Right cardiac atrium (tissue), 5 donors: ENCODE measurements around the gene ZNF407. TPM values are rescaled to one million over a fixed set of nuclear protein-coding genes. Genes with fewer than 3 reads are reported as not detected.

Experiments used
- ATAC-seq, 2 donors: fragments of 200-7000 bp; cut with Tn5 transposase; one replicate each; pipeline versions ENCODE4 v1.8.0 to v1.9.1; 2020; ENCODE audit warnings: moderate library complexity in 2 of 2, mild to moderate bottlenecking in 1 of 2
- DNase-seq, 3 donors: peaks; one replicate each; pipeline ENCODE4 v3.0.0-alpha.2; 2020
- H3K27ac ChIP-seq: one replicate; pipeline ENCODE4 v1.5.1; 2013; ENCODE audit warnings: mild to moderate bottlenecking, low read length, control low read depth, moderate library complexity
- H3K27me3 ChIP-seq: one replicate; pipeline ENCODE4 v1.6.1; 2013; ENCODE audit not compliant: control insufficient read depth, insufficient read depth
- H3K4me1 ChIP-seq: one replicate; pipeline ENCODE4 v1.6.1; 2013; ENCODE audit warnings: low read length; ENCODE audit not compliant: control insufficient read depth, insufficient read depth
- H3K4me3 ChIP-seq: one replicate; pipeline ENCODE4 v1.5.1; 2013; ENCODE audit warnings: low read length, control low read depth
- H3K9me3 ChIP-seq: one replicate; pipeline ENCODE4 v1.6.1; 2013; ENCODE audit warnings: low read length; ENCODE audit not compliant: control insufficient read depth
- WGBS: extraction: QIAGEN DNeasy Blood & Tissue Kit; methylation state at CpG from one replicate; pipeline ENCODE4 v1.1.7; 2013; 5-methylcytosine and 5-hydroxymethylcytosine counted together
- intact Hi-C, 4 donors: fragments of 100-400 bp; cut with DNase I; formaldehyde crosslinking; loops; one replicate each; pipeline versions ENCODE4 v1.11.0 to v1.14.0; 2022 to 2023
- polyA plus RNA-seq: library from polyadenylated mRNA; stranded (reverse); fragments of 200-250 nt; gene quantifications from one replicate; pipeline ENCODE4 v1.2.3, GENCODE V29; 2013
- total RNA-seq, 4 donors: library from RNA; stranded (reverse); fragmentation: NEBNext Ultra II Directional; extraction: Animal tissue kit (Norgen Biotek cat#: 25700); gene quantifications; one replicate each; pipeline ENCODE4 v1.2.1, GENCODE V29; 2021
- donor health status: healthy with polysubstance abuse.
- donor health status: DM: no; HTN: yes; CAD: no.
- donor health status: DM: no; HTN: no; CAD: no.
- donor health status: DM: no; HTN: yes; CAD: no; lungs with severe emphysema.
- donor health status: DM: yes; HTN: yes; CAD: no.

Gene ZNF407
- total and polyA plus RNA-seq, 5 donors, result 3.8 to 14.7 (median 12.7) TPM

- ATAC-seq, result no peak
- Histone ChIP-seq H3K27ac (no peak overlapping the region), H3K4me1 (no peaks in the 10 kb centered on the region), H3K27me3 (no peaks in the 10 kb centered on the region), H3K4me3 (no peak overlapping the region), H3K9me3 (no peaks in the 10 kb centered on the region)
- DNase-seq, result no peak
- intact Hi-C loops, result no loop called here
- 88% methylated on average over 5 of the region's 5 CpGs for WGBS
Observed at GRCh38 chr18:75044791-75045190, 447.1 kb downstream of the ZNF407 start.

DNA sequence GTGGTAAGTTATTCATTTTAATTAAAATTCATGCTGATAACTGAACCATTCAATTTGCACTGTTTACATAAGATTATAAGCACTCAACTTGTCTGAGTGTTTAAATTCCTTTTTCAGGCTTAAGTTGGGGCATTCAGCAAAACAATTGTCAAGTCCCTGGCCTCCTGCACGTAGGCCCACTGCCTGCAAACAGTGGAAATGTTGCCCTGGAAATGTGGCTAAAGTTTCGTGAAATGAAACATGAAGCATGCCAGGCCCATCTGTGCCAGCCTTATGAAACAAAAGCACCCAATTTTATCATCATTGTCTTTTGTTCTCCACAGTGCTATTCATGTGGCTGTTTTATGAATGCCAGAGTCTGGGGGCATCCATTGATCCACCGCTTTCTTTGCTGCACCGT, 447.6 kb downstream of the ZNF407 start:
- no peaks in the 10 kb centered on the region for H3K4me1 ChIP-seq
- no peak overlapping the region for H3K4me3 ChIP-seq
- DNase-seq (no peak), ATAC-seq (no peak)
- 85% methylated on average over 4 of the region's 4 CpGs for WGBS
- H3K27ac ChIP-seq, result no peak overlapping the region
- H3K27me3 ChIP-seq, result no peaks in the 10 kb centered on the region
- no peaks in the 10 kb centered on the region for H3K9me3 ChIP-seq
- intact Hi-C loops, result no loop called here

DNA sequence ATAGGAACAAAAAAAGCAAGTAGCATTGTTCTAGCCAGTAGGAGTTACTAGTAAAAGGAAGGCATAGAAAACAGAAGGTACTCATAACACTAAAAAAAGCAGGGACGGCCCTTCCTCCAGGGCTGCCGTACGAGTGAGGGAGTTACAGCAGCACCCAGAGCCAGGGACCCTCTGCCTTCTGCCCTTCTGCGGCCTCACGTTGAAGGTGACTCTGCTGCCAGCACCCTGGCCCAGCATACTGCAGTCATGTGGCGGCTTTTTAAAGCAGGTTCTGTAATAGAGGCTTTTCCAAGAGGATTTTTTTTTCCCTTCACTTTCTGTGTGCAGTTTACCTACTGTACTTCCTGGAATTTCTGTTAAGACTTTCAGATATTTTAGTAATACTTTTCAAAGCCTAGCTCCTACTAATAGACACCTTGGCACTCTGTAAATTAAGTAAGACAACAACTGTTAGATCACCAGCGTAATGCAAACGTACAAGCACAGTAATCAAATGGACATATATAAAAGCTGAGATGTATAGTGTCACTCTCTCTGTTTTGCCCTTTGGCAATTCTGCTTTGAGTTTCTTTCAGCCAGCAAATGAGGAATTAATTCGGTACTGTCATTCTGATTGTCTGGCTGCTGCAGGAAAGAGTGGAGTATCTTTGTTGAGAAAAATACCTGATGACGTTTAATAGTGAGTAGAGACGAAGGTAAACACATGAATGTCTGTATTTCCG, 449.7 kb downstream of the ZNF407 start:
- WGBS, result 66% methylated on average over 12 of the region's 12 CpGs
- no peak overlapping the region for H3K4me3 ChIP-seq
- no peaks in the 10 kb centered on the region for H3K9me3 ChIP-seq
- H3K27me3 ChIP-seq, result no peaks in the 10 kb centered on the region
- H3K4me1 ChIP-seq, result peaks cover 2% of the 10 kb centered on the region
- H3K27ac ChIP-seq, result peak overlapping the region; percentile 93
- ATAC-seq (peak; percentile 55 to 73), DNase-seq (peak in 1 of 3 donors; percentile 69)
- intact Hi-C loops, result no loop called here

DNA sequence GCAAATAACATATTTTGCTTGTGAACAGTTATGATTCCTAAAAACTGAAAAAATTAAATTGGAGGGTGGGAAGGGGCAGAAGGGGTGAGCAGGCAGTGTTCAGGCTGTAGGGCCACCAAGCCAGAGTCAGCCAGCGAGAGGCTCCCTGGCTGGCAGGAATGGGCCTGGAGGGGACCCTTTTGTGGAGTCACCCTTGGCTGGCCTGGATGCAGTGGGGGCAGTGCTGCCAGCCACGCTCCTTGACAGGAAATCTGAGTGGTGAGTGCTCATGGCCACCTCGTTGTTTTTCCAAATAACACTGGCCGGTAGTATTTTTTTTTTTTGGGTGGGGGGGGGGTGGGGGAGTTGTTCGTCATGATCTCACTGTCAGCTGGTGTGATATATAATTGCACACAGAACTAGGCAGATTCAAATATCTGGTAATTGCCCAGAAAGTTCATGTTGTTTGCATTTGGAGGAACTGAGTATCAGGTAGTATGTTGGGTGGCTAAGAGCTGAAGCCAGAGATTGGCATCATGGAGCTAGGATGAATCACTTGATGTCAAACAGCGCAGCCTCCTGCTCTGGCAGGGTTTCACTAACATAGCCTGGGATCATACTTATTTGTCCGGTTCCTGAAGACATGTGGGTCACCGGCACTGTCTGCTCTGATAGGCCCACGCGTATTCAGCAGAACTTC, 451.2 kb downstream of the ZNF407 start:
- intact Hi-C loops, result no loop called here
- no peak overlapping the region for H3K4me3 ChIP-seq
- peak overlapping the region; percentile 51 for H3K27ac ChIP-seq

DNA sequence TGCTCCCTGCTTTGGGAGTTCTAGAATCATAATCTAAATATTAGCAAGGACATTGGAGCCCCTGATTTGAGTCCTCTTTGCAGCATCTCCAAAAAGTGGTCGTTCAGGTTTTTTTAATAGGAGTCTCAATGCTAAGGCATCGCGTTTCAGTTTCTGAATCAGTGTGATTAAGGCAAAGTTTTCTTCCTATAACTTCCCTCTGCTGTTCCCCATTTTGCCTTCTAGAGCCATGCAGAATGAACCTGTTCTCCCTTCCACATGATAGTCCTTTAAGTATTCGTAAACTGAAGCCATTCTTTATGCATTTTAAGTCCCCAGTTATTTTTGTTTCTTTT, 451.8 kb downstream of the ZNF407 start:
- Histone ChIP-seq H3K9me3 (no peaks in the 10 kb centered on the region), H3K27ac (no peak overlapping the region), H3K4me1 (peaks cover 2% of the 10 kb centered on the region), H3K27me3 (no peaks in the 10 kb centered on the region), H3K4me3 (no peak overlapping the region)
- 94% methylated on average over 4 of the region's 4 CpGs for WGBS
- intact Hi-C loops, result no loop called here
- DNase-seq (no peak), ATAC-seq (no peak)

More for the DNA sequence above, 451.2 kb downstream of the ZNF407 start:
- 71% methylated on average over 10 of the region's 10 CpGs for WGBS
- H3K9me3 ChIP-seq, result no peaks in the 10 kb centered on the region
- no peaks in the 10 kb centered on the region for H3K27me3 ChIP-seq
- peak in 1 of 3 donors; percentile 51 for DNase-seq
- H3K4me1 ChIP-seq, result peaks cover 2% of the 10 kb centered on the region
- no peak for ATAC-seq

DNA sequence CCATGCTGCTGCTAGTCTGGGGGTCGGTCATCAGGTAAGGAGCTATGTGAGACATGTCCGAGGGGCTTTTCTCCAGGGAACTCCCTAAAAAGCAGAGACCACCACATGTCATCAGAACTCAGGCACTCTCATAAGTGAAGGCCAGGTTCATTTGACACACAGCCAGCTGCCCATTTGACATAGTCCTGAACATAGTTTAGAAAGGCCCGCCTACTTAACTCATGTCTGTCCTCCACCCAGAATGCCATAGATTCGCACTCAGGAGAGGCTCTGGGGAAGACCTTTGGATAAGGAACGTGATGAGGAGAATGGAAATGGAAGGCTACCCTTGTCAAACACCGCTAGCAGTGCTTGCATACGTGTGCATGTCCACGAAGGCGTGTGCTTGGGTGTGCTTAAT, 454.1 kb downstream of the ZNF407 start:
- intact Hi-C loops, result no loop called here

DNA sequence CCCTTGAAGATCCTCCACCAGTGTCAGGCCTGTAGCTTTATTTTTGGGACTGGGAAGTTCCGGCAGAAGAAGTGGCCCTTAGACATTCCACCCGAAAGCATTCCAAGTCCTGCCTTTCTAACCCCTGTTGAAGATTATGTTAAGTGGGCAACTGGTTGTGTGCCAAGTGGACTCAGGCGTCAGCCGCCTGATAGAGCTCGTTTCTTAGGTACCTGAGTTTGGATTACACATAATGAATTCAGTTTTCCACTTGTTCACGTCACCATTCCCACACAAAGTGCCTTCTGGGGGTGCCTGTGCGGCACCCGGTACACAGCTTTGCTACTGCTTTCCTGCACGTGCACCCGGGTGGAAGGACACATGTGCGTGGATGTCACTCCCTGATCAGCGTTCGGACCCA, 454.8 kb downstream of the ZNF407 start:
- intact Hi-C loops, result no loop called here
- DNase-seq (peak in 1 of 3 donors; percentile 32), ATAC-seq (peak; percentile 30 to 46)
- Histone ChIP-seq H3K27me3 (no peaks in the 10 kb centered on the region), H3K27ac (peak overlapping the region; percentile 76), H3K4me1 (peaks cover 2% of the 10 kb centered on the region), H3K4me3 (no peak overlapping the region), H3K9me3 (no peaks in the 10 kb centered on the region)
- 75% methylated on average over 13 of the region's 13 CpGs for WGBS

More for the DNA sequence above, 454.1 kb downstream of the ZNF407 start:
- ATAC-seq, result no peak
- H3K4me3 ChIP-seq, result no peak overlapping the region
- peaks cover 2% of the 10 kb centered on the region for H3K4me1 ChIP-seq
- no peak for DNase-seq
- WGBS, result 92% methylated on average over 9 of the region's 9 CpGs
- H3K27me3 ChIP-seq, result no peaks in the 10 kb centered on the region
- H3K9me3 ChIP-seq, result no peaks in the 10 kb centered on the region
- peak overlapping the region; percentile 88 for H3K27ac ChIP-seq

- Histone ChIP-seq H3K4me1 (peaks cover 2% of the 10 kb centered on the region), H3K9me3 (no peaks in the 10 kb centered on the region), H3K4me3 (no peak overlapping the region), H3K27ac (no peak overlapping the region), H3K27me3 (no peaks in the 10 kb centered on the region)
- ATAC-seq (peak; percentile 42 to 55), DNase-seq (peak in 1 of 3 donors; percentile 42)
- WGBS, result 87% methylated on average over 9 of the region's 9 CpGs
- intact Hi-C loops, result no loop called here
Observed at GRCh38 chr18:75053028-75053629, 455.5 kb downstream of the ZNF407 start.

- Histone ChIP-seq H3K4me1 (peaks cover 2% of the 10 kb centered on the region), H3K9me3 (no peaks in the 10 kb centered on the region), H3K27me3 (no peaks in the 10 kb centered on the region), H3K27ac (no peak overlapping the region), H3K4me3 (no peak overlapping the region)
- DNase-seq (no peak), ATAC-seq (no peak)
- intact Hi-C loops, result no loop called here
- 88% methylated on average over 7 of the region's 7 CpGs for WGBS
Observed at GRCh38 chr18:75054046-75054445, 456.4 kb downstream of the ZNF407 start.

GRCh38 chr18:75054611-75055010, 456.9 kb downstream of the ZNF407 start:
- Histone ChIP-seq H3K27ac (no peak overlapping the region), H3K27me3 (no peaks in the 10 kb centered on the region), H3K4me3 (no peak overlapping the region), H3K4me1 (peaks cover 2% of the 10 kb centered on the region), H3K9me3 (no peaks in the 10 kb centered on the region)
- WGBS, result 95% methylated on average over 5 of the region's 5 CpGs
- DNase-seq (no peak), ATAC-seq (no peak)
- intact Hi-C loops, result no loop called here

DNA sequence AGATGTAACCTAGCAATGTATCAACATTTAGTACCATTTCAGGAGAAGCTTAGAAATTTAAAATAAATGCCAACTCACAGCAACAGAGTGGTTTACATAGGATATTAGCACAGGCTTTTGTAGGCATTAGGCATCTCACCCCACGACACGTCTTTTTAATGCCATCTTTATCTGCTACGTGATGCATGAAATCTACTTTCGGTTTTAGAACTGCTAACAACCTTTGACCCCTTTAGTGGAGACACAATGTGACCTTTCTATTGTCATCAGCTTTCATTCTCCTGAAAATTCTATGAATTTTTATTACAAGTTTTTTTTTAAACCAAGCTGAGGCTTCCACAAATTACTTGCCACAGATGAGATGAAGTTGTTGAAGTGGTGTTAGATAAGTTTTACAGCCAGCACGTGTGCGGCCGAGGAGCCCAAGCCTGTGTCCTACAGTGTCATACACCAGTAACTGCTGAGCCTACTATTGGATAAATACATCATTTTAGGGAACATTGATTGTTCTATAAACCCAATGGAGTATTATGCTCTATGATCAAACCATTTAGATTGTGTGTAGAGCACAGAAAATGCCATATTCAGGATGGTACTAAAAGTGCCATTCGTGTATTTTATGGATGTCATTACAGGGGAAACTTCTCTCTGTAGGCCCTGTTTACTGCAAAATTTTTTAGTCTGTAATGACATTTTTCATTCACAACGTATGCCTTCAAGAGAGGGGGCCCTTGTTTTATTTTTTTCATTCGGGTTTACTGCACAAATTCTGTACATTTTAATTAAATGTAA, 459.7 kb downstream of the ZNF407 start:
- ATAC-seq (no peak), DNase-seq (peak in 1 of 3 donors; percentile 41)
- Histone ChIP-seq H3K27me3 (no peaks in the 10 kb centered on the region), H3K4me1 (no peaks in the 10 kb centered on the region), H3K4me3 (no peak overlapping the region), H3K27ac (no peak overlapping the region), H3K9me3 (no peaks in the 10 kb centered on the region)
- 74% methylated on average over 10 of the region's 10 CpGs for WGBS
- intact Hi-C loops, result no loop called here
